Rectal smooth muscle tissue (tissue), 1 donor: ENCODE measurements around the gene C20orf204.

ENCODE experiments used
- H3K27ac ChIP-seq: one replicate; pipeline ENCODE4 v1.7.0; 2013; ENCODE audit warnings: low read depth, low read length, inconsistent platforms
- H3K27me3 ChIP-seq: one replicate; pipeline ENCODE4 v1.7.0; 2013; ENCODE audit warnings: low read length; ENCODE audit not compliant: control insufficient read depth, insufficient read depth
- H3K36me3 ChIP-seq: one replicate; pipeline ENCODE4 v1.7.0; 2013; ENCODE audit warnings: low read length; ENCODE audit not compliant: control insufficient read depth, insufficient read depth
- H3K4me1 ChIP-seq: one replicate; pipeline ENCODE4 v1.7.0; 2013; ENCODE audit warnings: low read length; ENCODE audit not compliant: control insufficient read depth, insufficient read depth
- H3K4me3 ChIP-seq: one replicate; pipeline ENCODE4 v1.7.0; 2013; ENCODE audit warnings: low read length
- H3K9ac ChIP-seq: one replicate; pipeline ENCODE4 v1.7.0; 2013; ENCODE audit warnings: low read length

The C20orf204 gene

DNA sequence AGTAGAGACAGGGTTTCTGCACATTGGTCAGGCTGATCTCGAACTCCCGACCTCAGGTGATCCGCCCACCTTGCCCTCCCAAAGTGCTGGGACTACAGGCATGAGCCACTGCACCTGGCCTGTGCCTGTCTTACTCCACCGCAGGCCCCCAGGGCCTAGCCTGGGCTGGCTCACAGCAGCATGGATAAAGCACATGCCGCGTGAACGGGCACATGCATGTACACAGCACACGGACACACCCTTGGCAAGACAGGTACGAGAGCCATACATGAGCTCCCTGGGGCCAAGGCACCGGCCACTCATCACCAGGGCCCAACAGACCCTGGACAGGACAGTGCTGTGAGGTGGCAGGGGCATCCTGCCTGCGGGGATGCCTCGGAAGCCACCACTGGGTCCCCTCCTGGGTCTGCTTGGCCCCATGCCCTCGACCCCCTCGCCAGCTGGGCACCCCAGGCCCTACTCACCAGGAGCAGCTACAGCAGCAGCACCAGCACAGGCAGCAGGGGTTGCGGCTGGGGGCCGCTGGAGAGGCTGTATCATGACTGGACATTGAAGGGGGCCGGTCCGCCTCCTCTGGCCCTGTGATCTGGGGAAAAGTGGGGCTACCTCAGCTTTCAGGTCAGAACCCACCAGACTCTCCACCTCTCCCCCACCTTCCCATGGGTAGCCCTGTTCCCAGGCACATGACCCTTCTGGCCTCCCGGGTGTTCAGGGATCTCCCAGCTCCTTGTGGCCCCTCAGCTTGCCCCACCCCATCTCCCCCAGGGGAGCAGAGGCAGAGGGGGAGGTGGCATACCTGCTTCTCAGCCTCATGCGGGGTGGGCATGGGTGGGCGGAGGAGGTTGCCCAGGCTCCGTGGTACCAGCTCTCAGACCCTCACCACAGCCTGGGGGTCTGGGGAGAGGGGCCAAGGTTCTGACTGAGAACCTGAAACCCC lies 40.3 kb downstream of the C20orf204 start:
- H3K27me3 ChIP-seq = peaks cover 6% of the 10 kb centered on the region
- H3K27ac ChIP-seq = no peak overlapping the region
- H3K36me3 ChIP-seq = peaks cover 6% of the 10 kb centered on the region
- H3K9ac ChIP-seq = peak overlapping the region; percentile 16
- peak overlapping the region; percentile 33 for H3K4me3 ChIP-seq
- peaks cover 9% of the 10 kb centered on the region for H3K4me1 ChIP-seq

DNA sequence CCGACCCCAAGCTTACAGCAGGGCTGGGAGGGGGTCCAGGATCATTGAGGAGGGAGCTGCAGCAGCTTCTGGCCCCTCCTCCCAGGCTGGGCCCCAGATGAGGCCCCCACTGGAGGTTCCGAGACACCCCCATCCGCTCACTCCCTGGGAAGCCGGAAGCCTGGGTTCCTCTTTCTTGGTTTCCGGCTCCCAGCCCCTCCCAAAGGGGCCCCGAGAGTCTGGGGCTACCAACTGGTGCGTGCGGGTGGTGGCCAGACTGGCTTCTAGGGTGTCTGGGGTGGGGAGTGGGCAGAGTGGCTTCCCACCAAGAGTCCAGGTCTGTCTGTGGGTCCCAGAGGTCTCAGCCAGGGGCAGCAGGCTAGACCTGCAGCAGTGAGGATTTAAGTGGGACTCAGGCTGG lies 41.1 kb downstream of the C20orf204 start:
- Histone ChIP-seq H3K4me3 (peak overlapping the region; percentile 33), H3K27me3 (peaks cover 6% of the 10 kb centered on the region), H3K27ac (no peak overlapping the region), H3K36me3 (peaks cover 6% of the 10 kb centered on the region), H3K4me1 (peaks cover 9% of the 10 kb centered on the region), H3K9ac (peak overlapping the region; percentile 16)

DNA sequence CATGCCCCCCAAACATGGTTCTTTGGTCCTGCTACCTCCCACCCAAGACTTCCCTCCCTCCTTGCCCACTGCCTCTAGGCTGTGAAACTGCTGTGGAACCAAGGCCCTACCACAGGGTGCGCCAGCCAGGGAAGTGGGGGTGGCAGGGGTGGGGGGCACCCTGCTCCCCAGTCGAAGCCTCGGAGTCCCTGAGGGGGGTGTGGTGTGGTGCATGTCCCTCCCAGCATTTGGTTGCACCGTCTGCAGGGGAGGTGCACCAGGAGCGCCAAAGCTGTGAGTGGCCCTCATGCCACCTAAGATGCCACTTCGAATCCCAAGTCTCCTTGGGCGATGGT lies 41.5 kb downstream of the C20orf204 start:
- H3K27me3 ChIP-seq = peaks cover 6% of the 10 kb centered on the region
- no peak overlapping the region for H3K9ac ChIP-seq
- peaks cover 9% of the 10 kb centered on the region for H3K4me1 ChIP-seq
- H3K27ac ChIP-seq = no peak overlapping the region
- H3K4me3 ChIP-seq = peak overlapping the region; percentile 33
- H3K36me3 ChIP-seq = peaks cover 2% of the 10 kb centered on the region

DNA sequence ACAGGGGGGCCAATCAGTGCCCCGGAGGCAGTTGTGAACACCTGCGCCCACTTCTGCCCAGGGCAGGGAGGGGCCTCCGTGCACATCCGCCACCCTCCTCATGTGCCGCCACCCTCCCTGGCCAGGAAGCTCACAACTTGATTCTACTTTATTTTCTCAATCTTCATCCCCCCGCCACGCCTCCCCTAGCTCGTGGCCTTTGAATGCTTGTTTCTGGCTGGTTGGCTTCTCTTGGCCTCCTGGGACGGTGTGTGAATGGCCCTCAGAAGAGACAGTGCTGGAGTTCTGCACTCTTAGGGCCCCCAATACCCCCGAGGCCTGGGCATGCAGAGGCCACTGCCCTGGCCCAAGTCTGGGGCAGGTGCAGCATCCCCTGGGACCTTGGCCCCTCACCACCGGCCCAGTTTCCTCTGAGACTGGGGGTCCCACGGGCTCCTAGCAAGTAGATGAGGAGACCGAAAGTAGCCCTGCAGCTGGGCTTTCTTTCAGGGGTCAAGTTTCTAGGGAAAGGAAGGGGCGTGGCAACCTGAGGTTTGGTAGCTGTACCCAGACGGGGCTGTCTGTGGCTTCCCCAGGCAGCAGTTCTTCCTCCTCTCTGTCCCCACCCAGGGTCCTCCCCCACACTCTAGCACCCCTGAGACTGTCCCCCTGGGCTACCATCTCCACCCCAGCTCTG lies 42.0 kb downstream of the C20orf204 start:
- Histone ChIP-seq H3K4me1 (peaks cover 9% of the 10 kb centered on the region), H3K27me3 (peaks cover 8% of the 10 kb centered on the region), H3K4me3 (peak overlapping the region; percentile 74), H3K9ac (no peak overlapping the region), H3K36me3 (no peaks in the 10 kb centered on the region), H3K27ac (no peak overlapping the region)

DNA sequence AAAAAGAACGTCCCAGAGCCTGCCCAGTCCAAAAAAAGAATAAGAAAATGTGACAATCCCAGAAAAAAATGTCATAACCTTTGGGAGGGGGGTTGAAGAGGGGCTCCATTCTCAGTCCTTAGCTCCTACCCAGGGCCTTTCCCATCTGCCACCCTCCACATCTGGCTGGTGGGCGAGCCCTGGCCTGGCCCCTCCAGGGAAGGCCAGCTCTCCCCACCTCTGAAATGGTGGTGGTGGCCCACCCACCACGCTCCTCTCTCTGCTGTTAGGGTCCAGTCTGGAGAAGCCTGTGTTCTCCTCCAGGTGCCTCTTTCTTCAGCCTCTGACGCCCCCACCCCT lies 42.9 kb downstream of the C20orf204 start:
- Histone ChIP-seq H3K27me3 (peaks cover 12% of the 10 kb centered on the region), H3K4me3 (peak overlapping the region; percentile 74), H3K4me1 (peaks cover 9% of the 10 kb centered on the region), H3K27ac (no peak overlapping the region), H3K36me3 (no peaks in the 10 kb centered on the region), H3K9ac (peak overlapping the region; percentile 49)

DNA sequence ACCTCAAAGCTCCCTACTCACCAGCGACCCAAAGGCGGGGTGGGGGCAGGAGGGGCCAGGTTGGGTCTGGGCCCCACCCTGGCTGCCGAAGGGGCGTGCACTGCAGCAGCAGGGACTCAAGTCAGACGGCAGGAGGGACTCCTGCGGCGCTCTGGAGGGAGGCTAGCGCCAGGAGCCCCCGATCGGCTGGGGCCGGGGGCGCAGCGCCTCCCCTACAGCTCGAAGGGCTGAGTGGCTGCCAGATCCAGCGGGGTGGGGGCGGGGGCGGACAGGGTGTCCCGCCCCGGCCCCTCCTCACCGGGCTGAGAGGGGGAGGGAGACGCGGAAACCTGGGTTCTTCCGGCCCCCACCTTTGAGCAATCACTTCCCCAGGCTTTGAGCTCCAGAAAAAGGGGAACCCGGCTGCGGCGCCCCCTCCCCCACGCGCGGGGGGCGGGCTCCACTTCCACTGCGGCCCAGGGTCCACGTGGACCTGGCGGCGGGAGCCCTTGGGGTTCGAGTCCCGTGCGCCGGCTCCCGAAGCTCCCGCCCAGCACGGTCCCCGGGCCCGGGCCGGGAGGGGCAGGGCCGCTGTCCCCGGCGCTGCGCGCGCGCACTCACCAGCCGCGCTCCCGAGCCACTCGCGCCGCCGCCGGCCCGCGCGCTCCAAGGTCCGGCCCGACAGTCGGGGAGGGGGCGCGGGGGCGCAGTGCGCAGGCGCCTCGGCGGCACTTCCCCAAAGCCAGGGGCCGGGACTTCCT lies 43.5 kb downstream of the C20orf204 start, which contains the start of gene RGS19:
Gene RGS19 (minus strand): TSS at position 246 of the 740 bp plus-strand sequence. CDS start 2,632 bp downstream, outside the sequence.
- Histone ChIP-seq H3K9ac (peak within 1 kb of the TSS; percentile 49), H3K27ac (peak within 1 kb of the TSS; percentile 45), H3K4me3 (peak within 1 kb of the TSS; percentile 74), H3K4me1 (peaks cover 9% of the 10 kb centered on the region), H3K36me3 (no peaks in the 10 kb centered on the region), H3K27me3 (peaks cover 18% of the 10 kb centered on the region)

DNA sequence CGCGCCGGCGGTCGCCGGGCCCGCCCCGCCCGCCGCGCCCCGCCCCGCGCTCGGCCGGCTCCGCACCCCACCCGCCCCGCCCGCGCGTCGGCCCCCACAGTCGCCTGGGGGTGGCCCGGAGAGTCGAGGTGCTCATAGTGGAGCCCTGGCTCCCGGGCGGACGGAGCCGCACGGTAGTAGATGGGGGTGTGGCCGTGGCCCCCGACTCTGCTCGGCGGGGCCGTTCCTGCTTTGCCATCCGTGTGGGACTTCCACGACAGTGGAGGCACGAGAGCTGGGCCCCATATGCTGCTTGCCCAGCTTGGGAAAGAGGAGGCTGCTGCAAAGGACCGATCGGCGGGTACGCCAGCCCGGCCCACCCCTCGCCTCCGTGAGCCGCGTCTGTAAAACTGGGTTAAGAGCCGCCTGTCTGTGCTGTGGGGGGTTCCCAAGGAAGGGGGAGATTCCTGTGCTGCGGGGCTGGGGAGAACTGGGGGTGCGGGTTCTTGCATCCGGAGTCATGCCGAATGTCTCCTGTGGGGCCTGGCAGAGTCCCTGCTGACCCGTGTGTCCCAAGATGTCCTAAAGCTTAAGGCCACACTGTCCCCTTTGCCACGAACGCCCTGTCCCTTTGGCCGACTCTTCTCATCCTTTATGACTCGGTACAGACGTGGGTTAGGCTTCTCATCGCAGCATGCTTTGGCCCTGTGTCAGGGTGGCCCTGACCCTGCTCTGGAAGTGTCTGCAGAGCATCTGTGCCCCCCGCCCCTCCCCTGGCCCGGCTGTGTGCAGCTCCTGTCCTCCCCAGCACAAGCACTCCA lies 44.2 kb downstream of the C20orf204 start, which contains the start of gene OPRL1:
Gene OPRL1 (plus strand): TSS at position 70 of the 800 bp plus-strand sequence. CDS start 12,639 bp downstream, outside the sequence.
- Histone ChIP-seq H3K4me1 (peaks cover 9% of the 10 kb centered on the region), H3K27me3 (peaks cover 20% of the 10 kb centered on the region), H3K27ac (peak within 1 kb of the TSS; percentile 45)

DNA sequence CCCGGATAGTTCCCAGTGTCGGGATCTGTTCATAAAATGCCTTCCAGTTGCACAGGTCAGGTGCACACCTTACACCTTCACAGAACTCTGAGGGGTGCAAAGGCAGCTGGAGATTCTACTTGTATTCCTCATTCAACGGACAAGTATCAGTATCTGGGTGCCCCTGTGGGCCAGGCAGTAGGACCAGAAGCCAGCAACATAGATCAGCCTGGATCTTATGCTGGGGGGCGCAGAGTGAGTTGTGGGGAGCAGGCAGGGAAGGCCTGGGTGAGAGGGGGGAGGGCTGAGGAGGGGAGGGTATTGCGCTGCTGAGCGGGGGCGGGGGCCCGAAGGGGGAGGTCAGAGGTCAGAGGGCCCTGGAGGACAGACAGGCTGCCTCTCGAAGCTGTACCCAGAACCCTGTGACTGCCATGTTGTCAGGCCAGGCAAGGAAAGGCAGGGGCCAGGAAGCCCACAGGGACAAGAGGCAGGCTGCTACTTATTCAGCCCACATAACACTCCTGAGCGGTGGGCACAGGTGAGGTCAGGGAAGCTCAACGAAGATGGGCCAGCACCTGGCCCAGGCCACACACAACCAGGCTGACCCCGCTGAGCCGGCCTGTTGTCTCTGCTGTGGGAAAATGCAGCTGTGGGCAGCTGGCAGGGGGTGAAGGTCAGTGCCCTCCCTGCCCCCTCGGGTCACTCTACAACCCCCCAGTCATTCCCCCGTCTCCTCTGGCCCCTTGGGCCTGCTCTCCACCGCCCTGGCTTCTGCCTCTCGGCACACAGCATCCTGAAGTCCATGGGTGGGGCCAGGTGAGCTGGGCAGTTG lies 45.0 kb downstream of the C20orf204 start:
- no peak overlapping the region for H3K27ac ChIP-seq
- peaks cover 9% of the 10 kb centered on the region for H3K4me1 ChIP-seq
- no peaks in the 10 kb centered on the region for H3K36me3 ChIP-seq
- H3K4me3 ChIP-seq = peak overlapping the region; percentile 63
- H3K9ac ChIP-seq = no peak overlapping the region
- H3K27me3 ChIP-seq = peaks cover 20% of the 10 kb centered on the region

More for the DNA sequence above, 44.2 kb downstream of the C20orf204 start, which contains the start of gene OPRL1:
- Histone ChIP-seq H3K9ac (peak within 1 kb of the TSS; percentile 49), H3K36me3 (no peaks in the 10 kb centered on the region), H3K4me3 (peak within 1 kb of the TSS; percentile 74)

DNA sequence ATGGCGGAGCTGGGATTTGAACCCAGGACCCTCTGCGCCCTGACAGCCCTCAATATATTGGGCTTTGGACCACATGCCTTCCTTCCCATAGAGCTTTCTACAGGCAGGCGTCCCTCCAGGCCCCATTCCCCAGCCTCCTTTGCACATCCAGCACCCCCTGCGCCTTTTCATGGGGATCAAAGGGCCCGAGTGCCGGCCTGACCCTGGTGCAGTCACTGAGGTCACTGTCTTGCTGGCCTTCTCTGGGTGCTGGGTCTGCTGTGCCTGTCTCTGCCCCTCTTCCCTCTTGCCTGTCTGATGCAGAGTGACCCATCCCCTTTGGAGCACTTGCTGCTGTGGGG lies 45.6 kb downstream of the C20orf204 start:
- Histone ChIP-seq H3K27me3 (peaks cover 22% of the 10 kb centered on the region), H3K4me1 (peaks cover 9% of the 10 kb centered on the region), H3K27ac (no peak overlapping the region), H3K4me3 (no peak overlapping the region), H3K36me3 (no peaks in the 10 kb centered on the region), H3K9ac (no peak overlapping the region)

DNA sequence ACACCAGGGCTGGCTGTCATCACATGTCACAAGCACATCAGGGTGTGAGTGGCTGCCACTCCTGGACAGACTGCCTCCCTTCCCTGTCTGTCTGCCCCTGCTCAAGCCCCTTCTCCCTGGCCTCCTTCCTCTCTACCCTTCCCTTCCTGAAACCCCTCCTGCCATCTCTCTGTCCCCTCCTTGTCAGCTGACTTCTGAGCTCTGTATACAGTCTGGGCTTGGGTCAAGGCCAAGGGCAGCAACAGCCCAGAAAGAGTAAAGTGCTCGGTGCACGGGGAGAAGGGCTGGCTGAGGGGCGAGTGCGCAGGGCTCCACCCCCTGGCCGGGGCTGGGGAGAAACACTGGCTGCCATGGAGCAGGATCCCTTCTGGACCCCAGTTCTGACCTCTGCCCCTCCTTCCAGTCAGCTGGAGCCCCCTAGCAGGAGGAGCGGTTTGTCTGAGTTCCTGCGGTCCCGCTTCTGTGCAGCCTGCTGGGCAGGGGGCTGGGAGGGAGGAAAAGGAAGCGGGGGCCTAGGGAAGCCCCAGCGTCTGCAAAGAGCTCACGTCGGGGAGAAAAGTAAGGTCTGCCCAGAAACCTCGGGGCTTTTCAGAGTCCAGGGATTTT lies 46.2 kb downstream of the C20orf204 start:
- no peaks in the 10 kb centered on the region for H3K36me3 ChIP-seq
- peaks cover 9% of the 10 kb centered on the region for H3K4me1 ChIP-seq
- H3K9ac ChIP-seq = no peak overlapping the region
- H3K27me3 ChIP-seq = peaks cover 22% of the 10 kb centered on the region
- no peak overlapping the region for H3K27ac ChIP-seq
- no peak overlapping the region for H3K4me3 ChIP-seq
